Activated naive CD4-positive, alpha-beta T cell treated with anti-CD3 and anti-CD28 coated beads, Interleukin-2, amount 50 U/mL, for 24 hours (primary cell): ENCODE data around the gene COX5B.
"Not testable (repeated sequence)": the region's sequence is repeated elsewhere in the genome, so short reads cannot be mapped to it uniquely, and the experiment has no call there.

Experiments used
- H3K27ac Mint-ChIP-seq: one replicate; pipeline ENCODE4 v1.8.0; 2021; ENCODE audit warnings: mild to moderate bottlenecking, mixed read lengths
- H3K27me3 Mint-ChIP-seq: one replicate; pipeline ENCODE4 v1.8.0; 2021; ENCODE audit warnings: mixed read lengths
- H3K36me3 Mint-ChIP-seq: one replicate; pipeline ENCODE4 v1.8.0; 2021; ENCODE audit warnings: mixed read lengths
- H3K4me1 Mint-ChIP-seq: one replicate; pipeline ENCODE4 v1.8.0; 2021; ENCODE audit warnings: mixed read lengths
- H3K4me3 Mint-ChIP-seq: one replicate; pipeline ENCODE4 v1.8.0; 2021; ENCODE audit warnings: mild to moderate bottlenecking, mixed read lengths
- H3K9me3 Mint-ChIP-seq: one replicate; pipeline ENCODE4 v1.8.0; 2021; ENCODE audit warnings: mixed read lengths

The COX5B gene

DNA sequence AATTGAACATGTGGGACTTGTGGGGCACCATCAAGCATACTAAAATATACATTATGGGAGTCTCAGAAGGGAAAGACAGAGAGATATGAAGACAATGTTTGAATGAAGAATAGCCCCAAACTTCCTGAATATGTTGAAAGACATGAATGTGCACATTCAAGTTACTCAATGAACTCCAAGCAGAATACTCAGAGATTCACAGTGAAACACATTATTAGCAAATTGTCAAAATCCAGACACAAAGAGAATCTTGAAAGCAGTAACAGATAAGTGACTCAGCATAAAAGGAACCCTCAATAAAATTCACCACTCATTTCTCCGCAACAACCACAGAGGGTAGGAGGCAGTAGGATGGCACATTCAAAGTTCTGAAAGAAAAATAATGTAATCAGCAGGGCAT, 32.4 kb downstream of the COX5B start:
- H3K36me3 Mint-ChIP-seq: no peaks in the 10 kb centered on the region
- H3K4me3 Mint-ChIP-seq: no peak overlapping the region
- H3K27me3 Mint-ChIP-seq: no peaks in the 10 kb centered on the region
- H3K4me1 Mint-ChIP-seq: peaks cover 5% of the 10 kb centered on the region
- no peak overlapping the region for H3K27ac Mint-ChIP-seq
- H3K9me3 Mint-ChIP-seq: no peaks in the 10 kb centered on the region

DNA sequence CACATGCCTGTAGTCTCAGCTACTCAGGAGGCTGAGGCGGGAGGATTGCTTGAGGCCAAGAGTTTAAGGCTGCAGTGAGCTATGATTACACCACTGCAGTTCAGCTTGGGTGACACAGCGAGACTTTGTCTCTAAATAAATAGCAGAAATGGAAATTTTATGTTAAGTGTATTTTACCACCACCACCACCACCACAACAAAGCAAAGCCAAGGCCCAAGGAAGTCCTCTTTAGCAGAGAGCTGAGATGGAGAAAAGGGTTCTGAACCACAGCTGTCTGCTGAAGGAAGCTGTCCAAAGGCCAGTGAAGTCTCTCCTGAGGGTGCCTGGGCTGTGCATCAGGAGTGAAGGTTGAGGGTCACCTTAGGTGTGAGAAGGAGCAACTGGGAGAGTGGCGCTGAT, 41.4 kb downstream of the COX5B start:
- H3K27me3 Mint-ChIP-seq, H3K9me3 Mint-ChIP-seq, H3K4me1 Mint-ChIP-seq, H3K36me3 Mint-ChIP-seq, H3K27ac Mint-ChIP-seq, H3K4me3 Mint-ChIP-seq: not testable (repeated sequence)

DNA sequence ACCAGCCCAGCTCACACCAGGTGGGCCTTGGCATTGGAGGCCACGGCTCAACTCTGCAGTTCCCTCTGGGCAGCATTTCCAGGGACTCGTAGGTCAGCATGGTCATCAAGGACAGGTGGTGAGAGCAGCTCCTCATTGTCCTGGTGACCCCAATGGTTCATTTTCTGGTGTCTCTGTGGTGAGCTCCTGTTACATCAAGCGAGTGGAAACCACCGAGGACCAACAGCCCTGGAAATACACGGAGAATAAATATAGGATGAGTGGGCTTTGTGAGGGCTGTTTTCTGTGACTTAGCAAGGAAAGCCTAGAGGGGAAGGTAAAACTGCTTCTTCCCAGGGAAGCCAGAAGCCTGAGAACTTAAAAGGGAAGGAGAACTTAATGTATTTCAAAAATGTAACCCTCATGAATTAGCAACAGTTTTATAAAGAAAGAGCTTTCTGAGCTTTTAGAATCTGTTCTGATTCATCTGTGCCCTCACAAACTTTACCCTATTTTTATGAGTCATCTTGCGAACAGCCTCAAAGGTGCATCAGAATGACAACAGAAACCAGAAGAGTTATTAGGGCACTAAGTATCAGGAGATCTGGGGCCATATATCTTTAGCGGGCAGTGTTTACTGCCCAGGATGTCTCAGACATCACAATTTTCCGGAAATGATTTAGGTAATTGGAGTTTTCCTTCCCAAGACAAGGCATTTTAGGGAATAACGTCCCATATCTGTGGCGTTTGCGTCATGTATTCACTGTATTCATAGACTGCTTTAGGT, 42.4 kb downstream of the COX5B start:
- H3K4me1 Mint-ChIP-seq: peaks cover 7% of the 10 kb centered on the region
- no peak overlapping the region for H3K4me3 Mint-ChIP-seq
- H3K27ac Mint-ChIP-seq: no peak overlapping the region
- H3K9me3 Mint-ChIP-seq: no peaks in the 10 kb centered on the region
- no peaks in the 10 kb centered on the region for H3K27me3 Mint-ChIP-seq
- no peaks in the 10 kb centered on the region for H3K36me3 Mint-ChIP-seq

GRCh38 chr2:97691166-97691565, 45.3 kb downstream of the COX5B start:
- H3K27ac Mint-ChIP-seq: no peak overlapping the region
- H3K27me3 Mint-ChIP-seq: no peaks in the 10 kb centered on the region
- no peaks in the 10 kb centered on the region for H3K36me3 Mint-ChIP-seq
- peaks cover 7% of the 10 kb centered on the region for H3K4me1 Mint-ChIP-seq
- no peaks in the 10 kb centered on the region for H3K9me3 Mint-ChIP-seq
- no peak overlapping the region for H3K4me3 Mint-ChIP-seq

- Mint-ChIP-seq H3K9me3 (no peaks in the 10 kb centered on the region), H3K36me3 (no peaks in the 10 kb centered on the region), H3K27me3 (no peaks in the 10 kb centered on the region), H3K4me1 (peaks cover 13% of the 10 kb centered on the region), H3K27ac (no peak overlapping the region), H3K4me3 (no peak overlapping the region)
Measured at GRCh38 chr2:97693476-97693875, 47.6 kb downstream of the COX5B start.

DNA sequence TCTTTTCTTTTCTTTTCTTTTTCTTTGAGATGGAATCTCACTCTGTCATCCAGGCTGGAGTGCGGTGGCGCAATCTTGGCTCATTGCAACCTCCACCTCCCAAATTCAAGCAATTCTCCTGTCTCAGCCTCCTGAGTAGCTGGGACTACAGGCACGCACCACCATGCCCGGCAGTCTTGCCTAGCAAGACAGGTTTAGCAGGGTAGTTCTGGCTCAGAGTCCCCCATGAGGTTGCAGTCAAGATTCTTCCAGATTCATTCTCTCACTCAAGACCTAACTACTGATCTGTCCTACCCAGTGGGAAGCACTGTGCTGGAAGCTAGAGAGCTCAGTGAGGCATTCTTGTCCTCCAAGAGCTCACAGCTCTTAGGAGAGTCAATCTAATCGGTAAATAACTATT, 49.9 kb downstream of the COX5B start:
- H3K27ac Mint-ChIP-seq: no peak overlapping the region
- no peaks in the 10 kb centered on the region for H3K36me3 Mint-ChIP-seq
- no peaks in the 10 kb centered on the region for H3K27me3 Mint-ChIP-seq
- H3K9me3 Mint-ChIP-seq: no peaks in the 10 kb centered on the region
- no peak overlapping the region for H3K4me3 Mint-ChIP-seq
- H3K4me1 Mint-ChIP-seq: peaks cover 10% of the 10 kb centered on the region

- Mint-ChIP-seq H3K27me3 (no peaks in the 10 kb centered on the region), H3K9me3 (no peaks in the 10 kb centered on the region), H3K36me3 (no peaks in the 10 kb centered on the region), H3K4me3 (no peak overlapping the region), H3K4me1 (peaks cover 10% of the 10 kb centered on the region), H3K27ac (no peak overlapping the region)
Measured at GRCh38 chr2:97697252-97698235, 51.7 kb downstream of the COX5B start.
